ENCODE results near the gene PKP4.

GRCh38 chr2:158599609-158600008, 142.9 kb downstream of the PKP4 start:
- TF ChIP-seq CTCF (conservative IDR thresholded peaks at IDR 0.05), result no peak
- TF ChIP-seq ZFX (IDR thresholded peaks at IDR 0.05), result no peak
